Placental epithelial cell (primary cell): ENCODE measurements around the gene CEACAM5. TPM values are rescaled to one million over a fixed set of nuclear protein-coding genes. Genes with fewer than 3 reads are reported as not detected.

Source experiments
- total RNA-seq: library from RNA; depleted of rRNA; stranded (reverse); fragments of >200 nt; gene quantifications from 2 replicates; pipeline ENCODE4 v1.2.3, GENCODE V29; 2012

CEACAM5 gene
- not detected in 2 replicates for total RNA-seq

DNA sequence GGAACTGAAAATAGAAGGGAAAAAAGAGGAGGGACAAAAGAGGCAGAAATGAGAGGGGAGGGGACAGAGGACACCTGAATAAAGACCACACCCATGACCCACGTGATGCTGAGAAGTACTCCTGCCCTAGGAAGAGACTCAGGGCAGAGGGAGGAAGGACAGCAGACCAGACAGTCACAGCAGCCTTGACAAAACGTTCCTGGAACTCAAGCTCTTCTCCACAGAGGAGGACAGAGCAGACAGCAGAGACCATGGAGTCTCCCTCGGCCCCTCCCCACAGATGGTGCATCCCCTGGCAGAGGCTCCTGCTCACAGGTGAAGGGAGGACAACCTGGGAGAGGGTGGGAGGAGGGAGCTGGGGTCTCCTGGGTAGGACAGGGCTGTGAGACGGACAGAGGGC is at the start of gene CEACAM5:
Gene CEACAM5, plus strand, starts transcription at position 146 of the 400 bp plus-strand sequence. Its CDS starts 106 bp downstream, at position 252.

GRCh38 chr19:41688098-41688497 is 20.3 kb upstream of the CEACAM5 start, which contains the start of gene CEACAM7:
Gene CEACAM7 (minus strand): TSS chr19:41688270. CDS start chr19:41688165, 105 bp downstream.

GRCh38 chr19:41755328-41755913 is 47.0 kb downstream of the CEACAM5 start, which contains the start of gene CEACAM6:
Gene CEACAM6 (plus strand): TSS chr19:41755530. CDS start chr19:41755639, 109 bp downstream.

Other genes starting within 250 kb of the CEACAM5 start
- not detected in 2 replicates for gene CEACAM21, start 132.5 kb upstream of the CEACAM5 start, total RNA-seq
- gene CEACAM4, start 81.6 kb upstream of the CEACAM5 start, total RNA-seq = not detected in 2 replicates
- not detected in 2 replicates for gene CEACAM7, start 20.4 kb upstream of the CEACAM5 start, total RNA-seq
- gene CEACAM6, start 46.9 kb downstream of the CEACAM5 start, total RNA-seq = not detected in 2 replicates
- gene CEACAM3, start 88.0 kb downstream of the CEACAM5 start, total RNA-seq = not detected in 2 replicates
- not detected in 2 replicates for gene LYPD4, start 136.1 kb downstream of the CEACAM5 start, total RNA-seq
- not detected in 2 replicates for gene DMRTC2, start 136.4 kb downstream of the CEACAM5 start, total RNA-seq
- 1,032 and 1,457 TPM in 2 replicates for gene RPS19, start 151.6 kb downstream of the CEACAM5 start, total RNA-seq
- gene CD79A, start 168.7 kb downstream of the CEACAM5 start, total RNA-seq = 0.87 TPM in 1 of 2 replicates, not detected in the other
- 46.7 and 53.2 TPM in 2 replicates for gene ARHGEF1, start 174.6 kb downstream of the CEACAM5 start, total RNA-seq
- gene ERFL, start 219.8 kb downstream of the CEACAM5 start, total RNA-seq = 0.11 TPM in 1 of 2 replicates, not detected in the other